ENCODE measurements around the gene TNK2.

Gene TNK2

DNA sequence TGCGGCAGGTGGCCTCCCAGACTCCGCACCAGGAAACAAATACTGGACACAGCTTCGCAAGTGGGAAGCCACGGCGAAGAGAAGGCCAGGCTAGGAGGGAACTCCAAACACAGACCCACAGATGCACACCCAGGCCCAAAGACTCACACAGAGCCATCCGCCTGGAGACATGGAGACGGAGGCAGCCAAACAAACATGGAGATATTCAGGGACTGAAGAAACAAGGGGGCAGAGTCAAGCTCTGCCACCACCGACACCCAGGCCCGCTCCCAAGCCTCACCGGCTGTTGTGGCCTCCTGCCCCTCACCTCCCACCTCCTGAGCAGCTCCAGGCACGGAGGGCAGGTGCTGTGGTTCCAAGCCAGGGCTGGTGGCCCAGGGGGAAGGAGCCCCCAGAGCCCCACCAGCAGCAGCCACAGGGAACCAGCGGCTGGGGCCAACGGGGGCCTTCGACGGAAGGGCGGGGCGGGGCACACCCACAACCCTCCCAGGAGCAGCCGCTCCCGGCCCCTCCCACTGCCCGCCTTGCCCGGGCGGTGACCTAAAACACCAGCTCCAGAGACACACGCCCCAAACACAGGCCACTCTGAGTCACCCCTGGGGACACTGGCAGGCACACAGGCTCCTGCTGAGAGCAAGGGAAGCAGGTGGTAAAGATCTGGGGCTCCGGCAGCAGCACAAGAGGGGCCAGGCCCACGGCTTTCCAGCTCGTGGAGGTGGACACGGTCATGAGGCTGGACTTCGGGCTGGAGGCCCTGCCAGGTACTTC lies 31.9 kb downstream of the TNK2 start:
- Histone ChIP-seq H3K27me3 (ENCODE audit: insufficient read depth, low read length, poor library complexity) (no peaks in the 10 kb centered on the region), H3K27ac (ENCODE audit: low read length) (no peak overlapping the region), H3K79me2 (ENCODE audit: insufficient read depth, low read length) (no peaks in the 10 kb centered on the region), H3K9ac (ENCODE audit: low read depth, low read length) (no peak overlapping the region), H2AFZ (ENCODE audit: low read depth, low read length) (no peak overlapping the region), H3K4me2 (ENCODE audit: insufficient read depth, low read length) (no peak overlapping the region), H4K20me1 (ENCODE audit: insufficient read depth, low read length) (peaks cover 8% of the 10 kb centered on the region; the same call in 1 of the 2 replicates), H3K36me3 (ENCODE audit: insufficient read depth, low read length) (peaks cover 27% of the 10 kb centered on the region), H3K4me1 (ENCODE audit: insufficient read depth, low read length) (no peaks in the 10 kb centered on the region), H3K4me3 (ENCODE audit: low read depth in 1 of 2, low read length in 2 of 2) (no peak overlapping the region), H3K9me3 (ENCODE audit: insufficient read depth, low read length, severe bottlenecking) (no peaks in the 10 kb centered on the region)
- DNase-seq (no peak), ATAC-seq (ENCODE audit: insufficient read depth, low read depth) (no peak)
- no peak for TF ChIP-seq EZH2 (IDR thresholded peaks at IDR 0.05; ENCODE audit: borderline replicate concordance, low read depth, low read length, severe bottlenecking)
- TF ChIP-seq, protein P1, sequence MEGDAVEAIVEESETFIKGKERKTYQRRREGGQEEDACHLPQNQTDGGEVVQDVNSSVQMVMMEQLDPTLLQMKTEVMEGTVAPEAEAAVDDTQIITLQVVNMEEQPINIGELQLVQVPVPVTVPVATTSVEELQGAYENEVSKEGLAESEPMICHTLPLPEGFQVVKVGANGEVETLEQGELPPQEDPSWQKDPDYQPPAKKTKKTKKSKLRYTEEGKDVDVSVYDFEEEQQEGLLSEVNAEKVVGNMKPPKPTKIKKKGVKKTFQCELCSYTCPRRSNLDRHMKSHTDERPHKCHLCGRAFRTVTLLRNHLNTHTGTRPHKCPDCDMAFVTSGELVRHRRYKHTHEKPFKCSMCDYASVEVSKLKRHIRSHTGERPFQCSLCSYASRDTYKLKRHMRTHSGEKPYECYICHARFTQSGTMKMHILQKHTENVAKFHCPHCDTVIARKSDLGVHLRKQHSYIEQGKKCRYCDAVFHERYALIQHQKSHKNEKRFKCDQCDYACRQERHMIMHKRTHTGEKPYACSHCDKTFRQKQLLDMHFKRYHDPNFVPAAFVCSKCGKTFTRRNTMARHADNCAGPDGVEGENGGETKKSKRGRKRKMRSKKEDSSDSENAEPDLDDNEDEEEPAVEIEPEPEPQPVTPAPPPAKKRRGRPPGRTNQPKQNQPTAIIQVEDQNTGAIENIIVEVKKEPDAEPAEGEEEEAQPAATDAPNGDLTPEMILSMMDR (IDR thresholded peaks at IDR 0.05; ENCODE audit: borderline replicate concordance, extremely low read depth, low read length, poor library complexity, severe bottlenecking), result no peak

DNA sequence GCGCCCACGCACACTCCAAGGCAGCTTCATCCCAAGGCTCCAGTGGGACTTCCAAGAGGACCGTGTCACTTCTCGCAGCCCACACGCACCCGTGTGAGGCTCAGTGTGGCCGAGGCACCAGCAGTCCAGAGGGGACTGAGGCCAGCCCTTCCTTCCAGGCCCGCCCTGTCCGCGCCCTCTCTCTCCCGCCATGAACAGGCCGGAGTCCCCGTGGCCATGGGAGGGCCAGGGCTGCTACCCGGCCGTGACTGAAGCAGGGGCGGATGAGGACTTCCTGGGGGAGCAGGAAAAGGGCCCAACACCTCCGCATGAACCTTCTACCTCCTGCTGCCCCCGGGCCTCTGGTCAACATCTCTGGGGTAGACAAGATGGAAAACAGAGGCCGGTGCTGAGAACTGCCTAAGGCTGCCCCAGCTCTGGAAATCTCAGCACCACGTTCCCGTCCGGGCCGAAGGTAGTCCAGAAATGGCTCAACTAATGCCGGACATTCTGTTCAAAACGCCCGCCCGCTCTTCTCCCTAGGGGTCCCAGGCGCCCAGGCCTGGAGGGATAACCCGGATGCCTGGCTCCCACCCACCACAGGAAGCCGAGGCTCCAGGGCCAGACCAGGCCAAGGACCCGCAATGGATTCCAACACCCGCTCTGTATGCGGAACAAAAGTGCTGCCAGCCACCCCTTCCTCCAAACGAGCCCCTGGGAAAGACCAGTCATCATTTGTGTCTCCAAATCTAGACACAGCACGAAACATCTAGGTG lies 32.7 kb downstream of the TNK2 start:
- Histone ChIP-seq H3K9ac (ENCODE audit: low read depth, low read length) (no peak overlapping the region), H3K27ac (ENCODE audit: low read length) (no peak overlapping the region), H3K79me2 (ENCODE audit: insufficient read depth, low read length) (no peaks in the 10 kb centered on the region), H3K36me3 (ENCODE audit: insufficient read depth, low read length) (peaks cover 33% of the 10 kb centered on the region), H4K20me1 (ENCODE audit: insufficient read depth, low read length) (peaks cover 8% of the 10 kb centered on the region; the same call in 1 of the 2 replicates), H3K4me1 (ENCODE audit: insufficient read depth, low read length) (no peaks in the 10 kb centered on the region), H3K9me3 (ENCODE audit: insufficient read depth, low read length, severe bottlenecking) (no peaks in the 10 kb centered on the region), H3K4me2 (ENCODE audit: insufficient read depth, low read length) (no peak overlapping the region), H3K4me3 (ENCODE audit: low read depth in 1 of 2, low read length in 2 of 2) (no peak overlapping the region), H2AFZ (ENCODE audit: low read depth, low read length) (no peak overlapping the region), H3K27me3 (ENCODE audit: insufficient read depth, low read length, poor library complexity) (no peaks in the 10 kb centered on the region)
- no peak for TF ChIP-seq EZH2 (IDR thresholded peaks at IDR 0.05; ENCODE audit: borderline replicate concordance, low read depth, low read length, severe bottlenecking)
- TF ChIP-seq, protein P1 (IDR thresholded peaks at IDR 0.05; ENCODE audit: borderline replicate concordance, extremely low read depth, low read length, poor library complexity, severe bottlenecking), result no peak
- DNase-seq (no peak), ATAC-seq (ENCODE audit: insufficient read depth, low read depth) (no peak)

DNA sequence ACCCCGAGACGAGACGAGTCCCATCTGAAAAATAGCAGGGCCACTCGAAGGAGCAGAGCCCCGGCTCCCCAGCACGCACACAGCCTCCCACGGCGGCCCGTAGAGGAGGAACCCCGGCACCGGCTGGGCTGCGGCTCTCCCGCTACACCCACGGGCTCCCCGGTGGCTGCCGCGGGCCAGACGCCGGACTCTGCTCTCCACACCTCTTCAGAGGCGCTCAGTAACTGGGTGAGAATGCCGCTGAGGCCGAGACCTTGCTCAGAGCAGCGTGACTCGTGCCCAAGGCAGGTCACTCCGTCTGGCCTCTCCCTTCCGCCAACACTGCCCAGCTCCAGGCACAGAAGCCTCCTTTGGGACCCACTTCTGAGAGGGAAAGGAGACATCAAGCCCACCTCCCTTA lies 34.4 kb downstream of the TNK2 start:
- no peak overlapping the region for H3K4me2 ChIP-seq (ENCODE audit: insufficient read depth, low read length)
- TF ChIP-seq, protein P1 (IDR thresholded peaks at IDR 0.05; ENCODE audit: borderline replicate concordance, extremely low read depth, low read length, poor library complexity, severe bottlenecking), result no peak
- TF ChIP-seq EZH2 (IDR thresholded peaks at IDR 0.05; ENCODE audit: borderline replicate concordance, low read depth, low read length, severe bottlenecking), result no peak

More for the DNA sequence above, 34.4 kb downstream of the TNK2 start:
- Histone ChIP-seq H3K79me2 (ENCODE audit: insufficient read depth, low read length) (no peaks in the 10 kb centered on the region), H3K4me3 (ENCODE audit: low read depth in 1 of 2, low read length in 2 of 2) (no peak overlapping the region), H3K4me1 (ENCODE audit: insufficient read depth, low read length) (no peaks in the 10 kb centered on the region), H3K27ac (ENCODE audit: low read length) (no peak overlapping the region), H3K27me3 (ENCODE audit: insufficient read depth, low read length, poor library complexity) (no peaks in the 10 kb centered on the region), H4K20me1 (ENCODE audit: insufficient read depth, low read length) (peaks cover 8% of the 10 kb centered on the region; the same call in 1 of the 2 replicates), H3K9ac (ENCODE audit: low read depth, low read length) (no peak overlapping the region), H3K36me3 (ENCODE audit: insufficient read depth, low read length) (peaks cover 39% of the 10 kb centered on the region), H3K9me3 (ENCODE audit: insufficient read depth, low read length, severe bottlenecking) (no peaks in the 10 kb centered on the region), H2AFZ (ENCODE audit: low read depth, low read length) (no peak overlapping the region)
- DNase-seq (no peak), ATAC-seq (ENCODE audit: insufficient read depth, low read depth) (no peak)

All from DND-41 (cell line).